Central memory CD8-positive, alpha-beta T cell (primary cell): ENCODE measurements around the gene LIPC.

Experiments
- ATAC-seq: fragments of 150-1000 bp; cut with Tn5 transposase; replicated peaks from 2 replicates; pipeline ENCODE4 v1.10.0; 2022; ENCODE audit warnings: mild to moderate bottlenecking, moderate FRiP score, moderate number of reproducible peaks; ENCODE audit not compliant: poor library complexity, severe bottlenecking; ENCODE audit errors: extremely low read depth
- DNase-seq, 2 donors: peaks; one replicate each; pipeline ENCODE4 v3.0.0; 2021; ENCODE audit warnings: low spot score in 2 of 2
- H3K27ac Mint-ChIP-seq: one replicate; pipeline ENCODE4 v1.8.0; 2022; ENCODE audit warnings: low read depth, mild to moderate bottlenecking, moderate library complexity, mixed read lengths
- H3K27me3 Mint-ChIP-seq: one replicate; pipeline ENCODE4 v1.8.0; 2022; ENCODE audit warnings: mixed read lengths
- H3K36me3 Mint-ChIP-seq: one replicate; pipeline ENCODE4 v1.8.0; 2022; ENCODE audit warnings: mild to moderate bottlenecking, moderate library complexity, mixed read lengths; ENCODE audit not compliant: insufficient read depth
- H3K4me1 Mint-ChIP-seq: one replicate; pipeline ENCODE4 v1.8.0; 2022; ENCODE audit warnings: mixed read lengths
- H3K4me3 Mint-ChIP-seq: one replicate; pipeline ENCODE4 v1.8.0; 2022; ENCODE audit warnings: mild to moderate bottlenecking, moderate library complexity, mixed read lengths
- H3K9me3 Mint-ChIP-seq: one replicate; pipeline ENCODE4 v1.8.0; 2022; ENCODE audit warnings: mixed read lengths

Gene LIPC

DNA sequence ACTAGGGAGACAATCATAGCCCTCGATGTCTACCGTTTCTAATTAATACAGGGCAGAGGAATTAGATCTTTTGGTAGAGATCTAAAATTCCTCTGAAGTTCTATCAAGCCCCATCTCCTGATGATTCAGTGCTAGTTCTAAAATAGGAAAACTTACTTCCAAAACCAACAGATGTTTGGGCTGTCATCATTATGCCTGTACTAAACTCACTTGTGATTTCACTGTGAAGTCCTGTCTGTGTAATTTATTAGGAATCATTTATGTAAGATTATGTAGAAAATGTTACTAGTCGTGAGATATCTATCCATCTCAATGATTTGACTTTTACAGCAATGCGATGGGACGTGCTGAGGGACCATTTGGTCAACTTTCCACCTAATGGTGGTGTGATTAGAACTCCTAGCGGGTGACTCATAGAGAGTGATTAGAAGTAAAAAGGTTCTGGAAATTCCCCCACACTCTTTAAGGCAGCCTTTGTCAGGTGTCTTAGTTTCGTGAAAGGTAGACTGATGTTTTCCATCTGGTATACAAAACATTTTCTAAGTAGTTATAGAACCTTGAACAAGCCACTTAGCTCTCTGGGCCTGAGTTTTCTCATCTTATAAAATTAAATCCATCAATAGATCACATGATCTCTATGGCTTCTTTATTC lies 34.2 kb downstream of the LIPC start:
- H3K9me3 Mint-ChIP-seq, result no peaks in the 10 kb centered on the region
- ATAC-seq (no peak), DNase-seq (no peak)
- H3K27me3 Mint-ChIP-seq, result no peaks in the 10 kb centered on the region
- H3K36me3 Mint-ChIP-seq, result peaks cover 2% of the 10 kb centered on the region
- H3K4me1 Mint-ChIP-seq, result peaks cover 28% of the 10 kb centered on the region
- no peak overlapping the region for H3K4me3 Mint-ChIP-seq
- H3K27ac Mint-ChIP-seq, result no peak overlapping the region

- no peaks in the 10 kb centered on the region for H3K9me3 Mint-ChIP-seq
- ATAC-seq (no peak), DNase-seq (no peak)
- H3K27ac Mint-ChIP-seq, result no peak overlapping the region
- H3K4me3 Mint-ChIP-seq, result no peak overlapping the region
- peaks cover 28% of the 10 kb centered on the region for H3K4me1 Mint-ChIP-seq
- H3K27me3 Mint-ChIP-seq, result no peaks in the 10 kb centered on the region
- peaks cover 2% of the 10 kb centered on the region for H3K36me3 Mint-ChIP-seq
These were observed 34.8 kb downstream of the LIPC start for GRCh38 chr15:58466566-58466965.

DNA sequence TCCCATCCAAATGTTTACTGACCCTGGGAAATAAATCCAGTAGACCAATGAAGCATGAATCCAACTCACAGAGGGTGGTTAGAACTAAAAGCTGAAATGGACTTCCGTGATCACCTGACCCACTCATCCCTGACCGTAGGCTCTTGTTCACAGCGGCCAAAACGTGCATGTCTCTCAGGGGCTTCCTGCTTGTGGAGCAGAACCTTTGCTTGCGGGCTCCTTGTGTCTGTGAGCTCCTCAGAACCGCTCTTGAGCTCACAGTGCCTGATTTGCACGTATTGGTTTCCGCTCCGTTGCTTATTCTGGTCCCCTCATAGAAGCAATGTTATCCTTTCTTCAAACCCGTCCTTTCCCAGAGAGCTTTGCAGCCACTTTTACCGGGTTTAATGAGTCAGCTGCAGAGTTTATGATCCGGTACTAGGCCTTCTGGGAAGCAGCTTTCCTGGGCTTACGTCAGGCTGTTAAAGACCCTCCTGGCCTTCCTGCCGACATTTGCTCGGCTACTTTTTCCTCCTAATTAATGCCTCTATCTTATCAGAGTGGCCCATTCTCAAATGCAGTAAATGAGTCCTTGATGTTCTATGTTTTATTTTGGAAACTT lies 35.4 kb downstream of the LIPC start:
- no peak for DNase-seq
- H3K27ac Mint-ChIP-seq, result no peak overlapping the region
- H3K27me3 Mint-ChIP-seq, result no peaks in the 10 kb centered on the region

GRCh38 chr15:58467722-58468423 lies 36.1 kb downstream of the LIPC start:
- peaks cover 2% of the 10 kb centered on the region for H3K36me3 Mint-ChIP-seq
- no peak overlapping the region for H3K4me3 Mint-ChIP-seq
- H3K27me3 Mint-ChIP-seq, result no peaks in the 10 kb centered on the region
- peaks cover 21% of the 10 kb centered on the region for H3K4me1 Mint-ChIP-seq
- H3K27ac Mint-ChIP-seq, result no peak overlapping the region
- DNase-seq (no peak), ATAC-seq (no peak)
- H3K9me3 Mint-ChIP-seq, result no peaks in the 10 kb centered on the region

More for the DNA sequence above, 35.4 kb downstream of the LIPC start:
- Mint-ChIP-seq H3K36me3 (peaks cover 2% of the 10 kb centered on the region), H3K4me1 (peaks cover 22% of the 10 kb centered on the region), H3K4me3 (no peak overlapping the region), H3K9me3 (no peaks in the 10 kb centered on the region)
- ATAC-seq, result no peak

DNA sequence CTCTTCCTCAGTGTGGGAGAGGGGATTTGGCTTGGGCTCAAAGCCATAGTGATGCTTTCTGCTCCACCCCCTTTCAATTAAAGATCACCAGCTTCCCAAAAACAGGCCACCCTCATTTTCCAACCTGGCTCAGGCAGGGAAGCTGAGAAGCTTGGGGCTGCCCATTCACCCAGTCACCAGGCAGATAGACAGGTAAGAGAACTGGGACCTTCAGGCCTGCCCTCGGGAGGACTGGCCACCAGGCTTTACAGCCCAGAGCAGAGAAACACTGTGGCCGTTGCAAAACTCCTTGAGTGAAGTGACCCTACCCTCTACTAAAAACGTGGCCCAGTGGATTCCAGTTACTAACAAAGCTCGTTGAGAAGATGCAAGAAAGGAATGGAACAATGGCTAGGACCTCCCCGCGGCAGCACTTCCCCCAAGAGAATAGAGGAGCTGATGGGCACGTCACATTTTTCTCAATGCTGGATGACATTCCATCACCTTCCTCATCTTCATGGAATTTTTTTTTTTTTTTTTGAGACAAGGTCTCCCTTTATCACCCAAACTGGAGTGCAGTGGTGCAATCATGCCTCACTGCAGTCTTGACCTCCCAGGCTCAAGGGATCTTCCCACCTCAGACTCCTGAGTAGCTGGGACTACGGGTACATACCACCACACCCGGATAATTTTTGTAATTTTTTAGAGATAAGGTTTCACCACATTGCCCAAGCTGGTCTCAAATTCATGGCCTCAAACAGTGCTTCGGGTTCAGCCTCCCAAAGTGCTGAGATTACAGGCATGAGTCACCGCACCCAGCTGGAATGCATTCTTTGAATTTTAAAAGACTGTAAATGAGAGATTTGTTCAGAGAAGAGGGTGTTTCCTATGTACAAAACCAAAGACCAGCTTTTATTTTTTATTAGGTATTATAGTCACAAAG lies 37.9 kb downstream of the LIPC start:
- Mint-ChIP-seq H3K27me3 (no peaks in the 10 kb centered on the region), H3K4me1 (peaks cover 20% of the 10 kb centered on the region), H3K9me3 (no peaks in the 10 kb centered on the region), H3K27ac (no peak overlapping the region), H3K36me3 (peaks cover 5% of the 10 kb centered on the region), H3K4me3 (no peak overlapping the region)
- DNase-seq (no peak), ATAC-seq (no peak)

DNA sequence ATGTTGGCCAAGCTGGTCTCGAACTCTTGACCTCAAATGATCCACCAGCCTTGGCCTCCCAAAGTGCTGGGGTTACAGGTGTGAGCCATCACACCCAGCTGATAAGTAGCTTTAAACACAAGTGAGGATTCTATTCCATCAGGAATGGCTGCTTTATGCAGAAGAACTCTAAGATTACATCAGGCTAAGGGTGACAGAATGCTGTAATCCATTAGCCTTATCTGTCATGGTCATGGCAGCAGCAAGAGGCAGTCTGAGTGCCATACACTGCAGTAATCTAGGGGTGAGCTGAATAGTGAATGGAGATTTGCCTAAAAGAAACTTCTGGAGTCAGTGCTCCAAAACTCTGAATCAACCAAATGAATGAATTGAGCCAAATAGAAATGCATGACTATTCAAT lies 39.6 kb downstream of the LIPC start:
- H3K4me1 Mint-ChIP-seq, result peaks cover 36% of the 10 kb centered on the region

DNA sequence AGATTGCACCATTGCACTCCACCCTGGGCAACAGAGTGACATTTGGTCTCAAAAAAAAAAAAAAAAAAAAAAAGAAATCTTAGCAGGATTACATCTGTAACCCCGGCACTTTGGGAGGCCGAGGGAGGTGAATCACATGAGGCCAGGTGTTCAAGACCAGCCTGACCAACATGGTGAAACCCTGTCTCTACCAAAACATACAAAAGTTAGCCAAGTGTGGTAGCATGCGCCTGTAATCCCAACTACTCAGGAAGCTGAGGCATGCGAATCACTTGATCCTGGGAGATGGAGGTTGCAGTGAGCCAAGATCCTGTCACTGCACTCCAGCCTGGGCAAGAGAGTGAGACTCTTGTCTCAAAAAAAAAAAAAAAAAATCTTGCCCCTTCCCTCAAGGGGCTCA lies 40.4 kb downstream of the LIPC start:
- no peak overlapping the region for H3K4me3 Mint-ChIP-seq

More for the DNA sequence above, 39.6 kb downstream of the LIPC start:
- Mint-ChIP-seq H3K9me3 (no peaks in the 10 kb centered on the region), H3K4me3 (no peak overlapping the region), H3K36me3 (peaks cover 6% of the 10 kb centered on the region), H3K27me3 (no peaks in the 10 kb centered on the region), H3K27ac (no peak overlapping the region)
- DNase-seq, result no peak
- no peak for ATAC-seq

GRCh38 chr15:58472821-58473581 lies 41.2 kb downstream of the LIPC start:
- ATAC-seq (peak; percentile 91), DNase-seq (peak in 1 of 2 donors; percentile 51)
- peaks cover 53% of the 10 kb centered on the region for H3K4me1 Mint-ChIP-seq
- H3K4me3 Mint-ChIP-seq, result peak overlapping the region; percentile 65
- H3K36me3 Mint-ChIP-seq, result peaks cover 6% of the 10 kb centered on the region
- no peaks in the 10 kb centered on the region for H3K27me3 Mint-ChIP-seq
- H3K27ac Mint-ChIP-seq, result peak overlapping the region; percentile 70
- H3K9me3 Mint-ChIP-seq, result no peaks in the 10 kb centered on the region

More for the DNA sequence above, 40.4 kb downstream of the LIPC start:
- H3K27ac Mint-ChIP-seq, result no peak overlapping the region
- ATAC-seq (no peak), DNase-seq (no peak)
- peaks cover 45% of the 10 kb centered on the region for H3K4me1 Mint-ChIP-seq
- H3K27me3 Mint-ChIP-seq, result no peaks in the 10 kb centered on the region
- peaks cover 6% of the 10 kb centered on the region for H3K36me3 Mint-ChIP-seq
- no peaks in the 10 kb centered on the region for H3K9me3 Mint-ChIP-seq

DNA sequence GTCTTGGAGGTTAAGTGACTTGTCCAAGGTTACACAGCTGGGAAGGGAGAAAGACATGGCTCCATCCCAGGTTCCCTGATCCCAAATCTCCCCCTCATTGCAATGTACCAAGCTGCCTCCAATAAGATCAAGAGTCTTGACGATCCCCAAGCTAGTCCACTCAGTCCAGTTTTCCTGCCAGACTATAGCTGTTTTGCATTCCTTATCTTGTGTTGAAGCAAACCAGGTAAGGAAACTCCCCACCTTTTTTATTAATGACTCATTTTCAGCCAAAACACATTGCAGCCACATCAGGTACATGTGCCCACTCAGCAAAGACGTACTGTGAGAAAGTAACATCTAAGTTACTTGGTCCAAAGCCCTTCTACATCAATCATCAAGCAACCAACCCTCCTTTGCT lies 41.9 kb downstream of the LIPC start:
- DNase-seq (no peak), ATAC-seq (peak; percentile 44)
- Mint-ChIP-seq H3K9me3 (no peaks in the 10 kb centered on the region), H3K4me1 (peaks cover 59% of the 10 kb centered on the region), H3K36me3 (peaks cover 6% of the 10 kb centered on the region), H3K4me3 (peak overlapping the region; percentile 65), H3K27me3 (no peaks in the 10 kb centered on the region), H3K27ac (peak overlapping the region; percentile 70)

- peak overlapping the region; percentile 60 for H3K4me3 Mint-ChIP-seq
- ATAC-seq, result no peak
- H3K4me1 Mint-ChIP-seq, result peaks cover 61% of the 10 kb centered on the region
- peaks cover 4% of the 10 kb centered on the region for H3K36me3 Mint-ChIP-seq
- no peak for DNase-seq
- peak overlapping the region; percentile 80 for H3K27ac Mint-ChIP-seq
- H3K27me3 Mint-ChIP-seq, result no peaks in the 10 kb centered on the region
- H3K9me3 Mint-ChIP-seq, result no peaks in the 10 kb centered on the region
These were observed 43.0 kb downstream of the LIPC start for GRCh38 chr15:58474741-58475323.

GRCh38 chr15:58475573-58476524 lies 44.1 kb downstream of the LIPC start:
- H3K4me1 Mint-ChIP-seq, result peaks cover 61% of the 10 kb centered on the region
- H3K4me3 Mint-ChIP-seq, result peak overlapping the region; percentile 60
- no peak for DNase-seq
- ATAC-seq, result no peak
- no peaks in the 10 kb centered on the region for H3K9me3 Mint-ChIP-seq
- no peaks in the 10 kb centered on the region for H3K27me3 Mint-ChIP-seq
- H3K27ac Mint-ChIP-seq, result peak overlapping the region; percentile 80
- peaks cover 4% of the 10 kb centered on the region for H3K36me3 Mint-ChIP-seq
